Gastrocnemius medialis (tissue), 4 donors: ENCODE results near the gene TRIM28. TPM values are rescaled to one million over a fixed set of nuclear protein-coding genes. Genes with fewer than 3 reads are reported as not detected.
A peak's percentile ranks its signal among the peaks of the same experiment; 100 is the strongest.
"Not testable (repeated sequence)": the region's sequence is repeated elsewhere in the genome, so short reads cannot be mapped to it uniquely, and the experiment has no call there.

Experiments
- ATAC-seq, 2 donors: fragments of 150-250 bp; one replicate each; pipeline ENCODE4 v1.9.1; 2016
- DNase-seq, 2 donors: peaks; one replicate each; pipeline ENCODE4 v3.0.0-alpha.2; 2019
- H3K27ac ChIP-seq, 4 donors: fragments of 200-600 bp; sonication (generic); 1 replicate in 1 of 4; 2 replicates in 3 of 4; pipeline ENCODE4 v1.5.1; 2016 to 2018; ENCODE audit warnings: mild to moderate bottlenecking in 2 of 4, moderate library complexity in 1 of 4
- H3K27me3 ChIP-seq, 3 donors: fragments of 200-600 bp; sonication (generic) in 2 of 3; 1 replicate in 1 of 3; 2 replicates in 2 of 3; pipeline versions ENCODE4 v1.5.1 to v1.6.0; 2016 to 2019; ENCODE audit warnings: mild to moderate bottlenecking in 1 of 3, moderate library complexity in 1 of 3
- H3K36me3 ChIP-seq, 2 donors: fragments of 200-600 bp; sonication (generic) in 1 of 2; one replicate each; pipeline ENCODE4 v1.5.1; 2017 to 2018
- H3K4me1 ChIP-seq, 2 donors: fragments of 200-600 bp; sonication (generic) in 1 of 2; one replicate each; pipeline ENCODE4 v1.5.1; 2016 to 2017; ENCODE audit warnings: mild to moderate bottlenecking in 2 of 2
- H3K4me3 ChIP-seq, 4 donors: fragments of 200-600 bp; sonication (generic) in 3 of 4; 1 replicate in 1 of 4; 2 replicates in 3 of 4; pipeline ENCODE4 v1.5.1; 2016 to 2019; ENCODE audit warnings: mild to moderate bottlenecking in 2 of 4
- H3K9me3 ChIP-seq, 3 donors: fragments of 200-600 bp; sonication (generic) in 2 of 3; 1 replicate in 1 of 3; 2 replicates in 2 of 3; pipeline ENCODE4 v1.5.1; 2016 to 2019
- POLR2A ChIP-seq, 2 donors: fragments of 450-650 bp; IDR thresholded peaks; one replicate each; pipeline ENCODE4 v1.6.1; 2017; ENCODE audit warnings: antibody characterized with exemption in 2 of 2, mild to moderate bottlenecking in 2 of 2, moderate library complexity in 2 of 2
- in situ Hi-C, 4 donors: fragments of 200-750 bp; cut with MboI; loops; one replicate each; pipeline versions ENCODE4 v1.15.0 to v1.8.0; 2017; ENCODE audit warnings: low sequenced_read_pairs in 4 of 4
- intact Hi-C: fragments of 100-400 bp; cut with DNase I; formaldehyde crosslinking; loops from one replicate; pipeline ENCODE4 v1.15.1; 2023; ENCODE audit warnings: low total_unique reads
- total RNA-seq, 4 donors: library from RNA; depleted of rRNA; stranded (reverse); fragments of >200 nt; gene quantifications; one replicate each; pipeline versions ENCODE4 v1.1.0 to v1.2.3, GENCODE V29; 2016
- TF ChIP-seq, protein P1 (sequence below), 5 experiments: fragments of 450-650 bp in 3 of 5; fragments of 200-600 bp in 2 of 5; sonication (generic) in 2 of 5; IDR thresholded peaks in 4 of 5; conservative IDR thresholded peaks in 1 of 5; 1 replicate in 4 of 5; 2 replicates in 1 of 5; pipeline ENCODE4 v1.5.1; 2016 to 2019; ENCODE audit warnings: antibody characterized with exemption in 5 of 5, mild to moderate bottlenecking in 3 of 5, moderate library complexity in 3 of 5

Gene TRIM28
- total RNA-seq, 4 donors from 2014 or later = 145 to 239 (median 191) TPM

- TF ChIP-seq POLR2A (IDR thresholded peaks at IDR 0.05) = no peak
- TF ChIP-seq, protein P1, sequence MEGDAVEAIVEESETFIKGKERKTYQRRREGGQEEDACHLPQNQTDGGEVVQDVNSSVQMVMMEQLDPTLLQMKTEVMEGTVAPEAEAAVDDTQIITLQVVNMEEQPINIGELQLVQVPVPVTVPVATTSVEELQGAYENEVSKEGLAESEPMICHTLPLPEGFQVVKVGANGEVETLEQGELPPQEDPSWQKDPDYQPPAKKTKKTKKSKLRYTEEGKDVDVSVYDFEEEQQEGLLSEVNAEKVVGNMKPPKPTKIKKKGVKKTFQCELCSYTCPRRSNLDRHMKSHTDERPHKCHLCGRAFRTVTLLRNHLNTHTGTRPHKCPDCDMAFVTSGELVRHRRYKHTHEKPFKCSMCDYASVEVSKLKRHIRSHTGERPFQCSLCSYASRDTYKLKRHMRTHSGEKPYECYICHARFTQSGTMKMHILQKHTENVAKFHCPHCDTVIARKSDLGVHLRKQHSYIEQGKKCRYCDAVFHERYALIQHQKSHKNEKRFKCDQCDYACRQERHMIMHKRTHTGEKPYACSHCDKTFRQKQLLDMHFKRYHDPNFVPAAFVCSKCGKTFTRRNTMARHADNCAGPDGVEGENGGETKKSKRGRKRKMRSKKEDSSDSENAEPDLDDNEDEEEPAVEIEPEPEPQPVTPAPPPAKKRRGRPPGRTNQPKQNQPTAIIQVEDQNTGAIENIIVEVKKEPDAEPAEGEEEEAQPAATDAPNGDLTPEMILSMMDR (IDR thresholded peaks at IDR 0.05 in 4 of 5, conservative IDR thresholded peaks at IDR 0.05 in 1 of 5) = no peak
- Histone ChIP-seq H3K36me3 (no peaks in the 10 kb centered on the region), H3K4me1 (peaks cover 4 to 6% of the 10 kb centered on the region in 2 donors), H3K9me3 (no peaks in the 10 kb centered on the region), H3K4me3 (peak overlapping the region; percentile 27 to 36 (median 34)), H3K27ac (peak overlapping the region in 1 of 4 donors; percentile 14), H3K27me3 (peaks cover 0 to 17% (median 16%) of the 10 kb centered on the region in 3 donors)
- DNase-seq (no peak), ATAC-seq (no peak)
- intact Hi-C loops (no loop called here), in situ Hi-C loops (no loop called here)
Observed at GRCh38 chr19:58538257-58539168, 5.4 kb upstream of the TRIM28 start.

- peaks cover 0 to 17% (median 16%) of the 10 kb centered on the region in 3 donors for H3K27me3 ChIP-seq
- DNase-seq, H3K9me3 ChIP-seq, H3K4me1 ChIP-seq, H3K4me3 ChIP-seq, in situ Hi-C loops, H3K27ac ChIP-seq, H3K36me3 ChIP-seq, ATAC-seq, intact Hi-C loops: not testable (repeated sequence)
Observed at GRCh38 chr19:58539169-58539559, 4.7 kb upstream of the TRIM28 start.

DNA sequence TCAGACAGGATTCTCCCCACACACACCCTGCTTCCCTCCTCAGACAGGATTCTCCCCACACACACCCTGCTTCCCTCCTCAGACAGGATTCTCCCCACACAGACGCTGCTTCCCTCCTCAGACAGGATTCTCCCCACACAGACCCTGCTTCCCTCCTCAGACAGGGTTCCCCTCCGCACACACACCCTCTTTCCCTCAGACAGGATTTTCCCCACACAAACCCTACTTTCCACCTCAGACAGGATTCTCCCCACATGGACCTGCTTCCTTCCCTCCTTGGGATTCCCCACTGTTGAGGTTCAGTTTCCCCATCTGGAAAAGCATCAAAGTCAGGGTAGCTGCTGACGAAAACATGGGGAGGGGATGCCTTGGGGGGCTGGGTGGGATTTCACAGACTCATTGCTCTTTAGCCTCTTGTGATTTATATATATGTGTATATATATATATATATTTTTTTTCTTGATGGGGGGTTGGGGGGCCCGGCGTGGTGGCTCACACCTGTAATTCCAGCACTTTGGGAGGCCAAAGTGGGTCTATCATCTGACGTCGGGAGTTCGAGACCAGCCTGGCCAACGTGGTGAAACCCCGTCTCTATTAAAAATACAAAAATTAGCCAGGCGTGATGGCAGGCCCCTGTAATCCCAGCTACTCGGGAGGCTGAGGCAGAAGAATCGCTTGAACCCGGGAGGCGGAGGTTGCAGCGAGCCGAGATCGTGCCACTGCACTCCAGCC, 1.1 kb upstream of the TRIM28 start:
- DNase-seq, in situ Hi-C loops, ATAC-seq, H3K9me3 ChIP-seq, intact Hi-C loops: not testable (repeated sequence)
- peaks cover 0 to 18% of the 10 kb centered on the region in 2 donors for H3K36me3 ChIP-seq
- H3K4me3 ChIP-seq = peak overlapping the region; percentile 60 to 91 (median 75)
- H3K27me3 ChIP-seq = peaks cover 0 to 11% (median 10%) of the 10 kb centered on the region in 3 donors
- H3K27ac ChIP-seq = peak overlapping the region; percentile 92 to 97 (median 96)
- H3K4me1 ChIP-seq = peaks cover 21 to 32% of the 10 kb centered on the region in 2 donors

DNA sequence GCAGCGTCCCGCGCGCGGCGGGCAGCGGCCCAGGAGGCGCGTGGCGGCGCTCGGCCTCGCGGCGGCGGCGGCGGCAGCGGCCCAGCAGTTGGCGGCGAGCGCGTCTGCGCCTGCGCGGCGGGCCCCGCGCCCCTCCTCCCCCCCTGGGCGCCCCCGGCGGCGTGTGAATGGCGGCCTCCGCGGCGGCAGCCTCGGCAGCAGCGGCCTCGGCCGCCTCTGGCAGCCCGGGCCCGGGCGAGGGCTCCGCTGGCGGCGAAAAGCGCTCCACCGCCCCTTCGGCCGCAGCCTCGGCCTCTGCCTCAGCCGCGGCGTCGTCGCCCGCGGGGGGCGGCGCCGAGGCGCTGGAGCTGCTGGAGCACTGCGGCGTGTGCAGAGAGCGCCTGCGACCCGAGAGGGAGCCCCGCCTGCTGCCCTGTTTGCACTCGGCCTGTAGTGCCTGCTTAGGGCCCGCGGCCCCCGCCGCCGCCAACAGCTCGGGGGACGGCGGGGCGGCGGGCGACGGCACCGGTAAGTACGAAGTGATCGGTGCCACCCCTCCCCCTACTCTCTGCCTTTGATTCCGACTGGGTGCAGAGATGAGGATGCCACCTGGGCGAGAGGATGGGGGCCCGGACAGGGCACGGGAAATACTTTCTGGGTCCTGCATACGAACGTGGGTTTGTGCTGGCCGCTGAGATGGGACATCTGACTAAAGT, 874 bp downstream of the TRIM28 start:
- peaks cover 3 to 37% of the 10 kb centered on the region in 2 donors for H3K36me3 ChIP-seq
- H3K27me3 ChIP-seq = no peaks in the 10 kb centered on the region
- intact Hi-C loops = loop anchor here (1.0 kb wide), 4 partner anchors 14 to 45 kb away; partner anchors contain the start of genes MZF1, UBE2M and ZBTB45
- TF ChIP-seq POLR2A (IDR thresholded peaks at IDR 0.05) = no peak
- TF ChIP-seq, protein P1 (IDR thresholded peaks at IDR 0.05 in 4 of 5, conservative IDR thresholded peaks at IDR 0.05 in 1 of 5) = peak in 1 of 5 experiments; percentile 3
- DNase-seq (no peak), ATAC-seq (peak; percentile 63 to 64)
- in situ Hi-C loops = no loop called here
- no peaks in the 10 kb centered on the region for H3K9me3 ChIP-seq
- H3K4me3 ChIP-seq = peak overlapping the region; percentile 75 to 94 (median 88)
- H3K27ac ChIP-seq = peak overlapping the region; percentile 92 to 97 (median 96)
- H3K4me1 ChIP-seq = peaks cover 21 to 26% of the 10 kb centered on the region in 2 donors

- in situ Hi-C loops = no loop called here
- peak overlapping the region; percentile 63 to 97 (median 93) for H3K27ac ChIP-seq
Observed at GRCh38 chr19:58545286-58546018, 1.6 kb downstream of the TRIM28 start.

More at GRCh38 chr19:58545286-58546018, 1.6 kb downstream of the TRIM28 start:
- no peak for ATAC-seq
- Histone ChIP-seq H3K9me3 (no peaks in the 10 kb centered on the region), H3K4me3 (peak overlapping the region; percentile 75 to 94 (median 88)), H3K4me1 (peaks cover 21 to 26% of the 10 kb centered on the region in 2 donors), H3K36me3 (peaks cover 3 to 44% of the 10 kb centered on the region in 2 donors), H3K27me3 (no peaks in the 10 kb centered on the region)
- no peak for DNase-seq
- intact Hi-C loops = no loop called here
- TF ChIP-seq, protein P1 (IDR thresholded peaks at IDR 0.05 in 4 of 5, conservative IDR thresholded peaks at IDR 0.05 in 1 of 5) = no peak
- no peak for TF ChIP-seq POLR2A (IDR thresholded peaks at IDR 0.05)
